Measurements from ENCODE around the gene AKNA. TPM values are rescaled to one million over a fixed set of nuclear protein-coding genes. Genes with fewer than 3 reads are reported as not detected.

Gene AKNA
- total RNA-seq, 4 donors from 2014 or later, result 12.5 to 18.5 (median 17.3) TPM

DNA sequence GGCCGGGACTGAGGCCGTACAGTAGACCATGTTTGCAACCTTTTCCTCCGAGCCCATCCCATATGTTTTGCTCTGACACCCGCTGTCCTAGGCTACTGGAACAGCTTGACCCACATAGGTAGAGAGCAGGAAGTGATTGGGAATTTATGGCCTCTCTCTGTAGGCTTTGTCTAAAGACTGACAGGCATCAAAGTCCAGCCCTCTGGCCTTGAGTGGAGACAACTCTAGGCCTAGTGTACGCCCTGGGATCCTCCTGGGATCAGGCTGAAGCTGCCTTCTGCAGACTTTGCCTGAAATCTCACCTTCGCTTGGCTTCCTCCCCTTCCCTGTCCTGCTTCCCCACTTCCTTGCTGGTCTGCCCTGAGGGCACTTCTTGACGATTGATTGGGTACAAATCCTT is 13.6 kb upstream of the AKNA start:
- no peak for TF ChIP-seq POLR2AphosphoS5 (IDR thresholded peaks at IDR 0.05)
- TF ChIP-seq POLR2A (IDR thresholded peaks at IDR 0.05; ENCODE audit: low read depth), result no peak
- TF ChIP-seq CTCF (IDR thresholded peaks at IDR 0.05), result no peak
- TF ChIP-seq EP300 (IDR thresholded peaks at IDR 0.05), result no peak
- whole genome bisulfite sequencing, result 82% methylated on average over 7 of the region's 7 CpGs
- no peak overlapping the region for H3K4me3 ChIP-seq
- no peak for DNase-seq (ENCODE audit: extremely low spot score)
- no peak overlapping the region for H3K27ac ChIP-seq (replicated peaks in 1 of 4)
- H3K27me3 ChIP-seq, result no peaks in the 10 kb centered on the region
- peaks cover 11 to 29% (median 20%) of the 10 kb centered on the region in 4 donors for H3K4me1 ChIP-seq
- H3K36me3 ChIP-seq, result peaks cover 0 to 27% (median 10%) of the 10 kb centered on the region in 4 donors
- H3K9me3 ChIP-seq, result no peaks in the 10 kb centered on the region
- intact Hi-C loops (cut with DNase I), result loop anchor here (10.0 kb wide), 3 partner anchors 183 to 613 kb away; partner anchors contain the start of gene ATP6V1G1

DNA sequence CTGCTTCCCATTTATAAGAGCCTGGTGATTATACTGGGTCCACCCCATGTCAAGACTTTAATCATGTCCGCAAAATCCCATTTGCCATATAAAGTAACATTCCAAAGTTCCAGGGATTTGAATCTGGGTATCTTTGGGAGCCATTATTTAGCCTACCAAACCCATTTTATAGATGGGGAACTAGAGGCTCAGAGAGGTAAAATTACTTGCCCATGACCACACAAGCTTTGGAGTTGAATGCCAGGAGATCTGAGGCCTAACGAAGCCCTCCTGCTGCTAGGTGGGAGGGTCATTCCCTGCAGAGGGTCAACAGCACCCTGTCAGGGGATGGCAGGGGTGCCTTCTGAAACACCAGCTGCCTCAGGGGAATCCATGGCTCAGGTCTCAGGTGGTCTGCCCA is 13.0 kb upstream of the AKNA start:
- TF ChIP-seq POLR2AphosphoS5 (IDR thresholded peaks at IDR 0.05) (no peak), POLR2A (IDR thresholded peaks at IDR 0.05; ENCODE audit: low read depth) (no peak)
- Histone ChIP-seq H3K36me3 (peaks cover 0 to 24% (median 9%) of the 10 kb centered on the region in 4 donors), H3K27me3 (no peaks in the 10 kb centered on the region), H3K4me3 (no peak overlapping the region), H3K27ac (replicated peaks in 1 of 4) (no peak overlapping the region), H3K4me1 (peaks cover 11 to 32% (median 25%) of the 10 kb centered on the region in 4 donors), H3K9me3 (no peaks in the 10 kb centered on the region)
- 96% methylated on average over 2 of the region's 2 CpGs for WGBS
- intact Hi-C loops (cut with DNase I), result loop anchor here (10.0 kb wide), 3 partner anchors 184 to 614 kb away; partner anchors contain the start of gene ATP6V1G1
- DNase-seq (ENCODE audit: extremely low spot score), result no peak

DNA sequence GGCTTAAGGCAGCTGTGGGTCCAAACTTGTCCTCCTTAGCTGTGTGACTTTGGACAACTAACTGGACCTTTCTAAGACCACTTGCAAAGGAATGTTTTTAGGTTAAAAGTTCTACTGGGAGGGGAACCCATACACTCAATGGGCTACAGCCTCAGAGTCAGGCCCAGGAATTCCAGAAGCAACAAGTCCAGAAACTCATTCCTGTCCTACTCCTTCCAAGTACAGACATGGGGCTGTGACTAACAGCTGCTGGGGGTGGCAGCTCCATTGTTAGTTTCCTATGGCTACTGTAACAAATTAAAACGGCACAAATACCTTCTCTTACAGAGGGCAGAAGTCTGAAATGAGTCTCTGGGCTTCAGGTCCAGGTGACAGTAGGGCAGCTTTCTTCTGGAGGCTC is 12.4 kb upstream of the AKNA start:
- no peak overlapping the region for H3K4me3 ChIP-seq
- peaks cover 0 to 24% (median 9%) of the 10 kb centered on the region in 4 donors for H3K36me3 ChIP-seq
- peaks cover 11 to 32% (median 31%) of the 10 kb centered on the region in 4 donors for H3K4me1 ChIP-seq
- intact Hi-C loops (cut with DNase I), result loop anchor here (10.0 kb wide), 3 partner anchors 185 to 615 kb away; partner anchors contain the start of gene ATP6V1G1
- no peak for TF ChIP-seq POLR2A (IDR thresholded peaks at IDR 0.05; ENCODE audit: low read depth)
- TF ChIP-seq CTCF (IDR thresholded peaks at IDR 0.05), result no peak
- no peak for DNase-seq (ENCODE audit: extremely low spot score)
- 70% methylated on average over 1 of the region's 1 CpG for WGBS
- no peaks in the 10 kb centered on the region for H3K9me3 ChIP-seq
- H3K27ac ChIP-seq (replicated peaks in 1 of 4), result no peak overlapping the region
- no peaks in the 10 kb centered on the region for H3K27me3 ChIP-seq

DNA sequence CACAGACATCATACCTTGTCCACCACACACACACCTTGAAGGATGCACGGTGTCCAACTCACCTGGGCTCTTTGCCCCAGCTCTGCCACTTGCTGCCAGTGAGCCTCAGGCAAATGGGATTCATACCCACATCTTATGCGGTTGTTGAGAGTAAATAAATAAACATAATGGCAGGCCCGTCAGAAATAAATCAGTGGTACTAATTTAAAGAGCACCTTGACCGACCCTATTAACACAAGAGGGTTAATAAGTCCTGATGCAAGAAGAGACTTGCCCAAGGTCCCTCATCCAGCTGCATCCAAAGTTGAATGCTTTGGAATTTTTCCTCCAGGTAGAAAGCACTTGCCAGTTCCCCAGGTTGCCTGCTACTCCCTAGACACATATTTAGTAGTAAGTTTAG is 11.6 kb upstream of the AKNA start:
- Histone ChIP-seq H3K27me3 (no peaks in the 10 kb centered on the region), H3K27ac (replicated peaks in 1 of 4) (no peak overlapping the region), H3K4me3 (no peak overlapping the region), H3K4me1 (peaks cover 14 to 40% (median 39%) of the 10 kb centered on the region in 4 donors), H3K9me3 (no peaks in the 10 kb centered on the region), H3K36me3 (peaks cover 0 to 24% (median 9%) of the 10 kb centered on the region in 4 donors)
- no peak for TF ChIP-seq CTCF (IDR thresholded peaks at IDR 0.05)
- TF ChIP-seq POLR2A (IDR thresholded peaks at IDR 0.05; ENCODE audit: low read depth), result no peak
- no peak for TF ChIP-seq EP300 (IDR thresholded peaks at IDR 0.05)
- no peak for TF ChIP-seq POLR2AphosphoS5 (IDR thresholded peaks at IDR 0.05)
- intact Hi-C loops (cut with DNase I), result no loop called here
- 84% methylated on average over 4 of the region's 4 CpGs for WGBS
- no peak for DNase-seq (ENCODE audit: extremely low spot score)

DNA sequence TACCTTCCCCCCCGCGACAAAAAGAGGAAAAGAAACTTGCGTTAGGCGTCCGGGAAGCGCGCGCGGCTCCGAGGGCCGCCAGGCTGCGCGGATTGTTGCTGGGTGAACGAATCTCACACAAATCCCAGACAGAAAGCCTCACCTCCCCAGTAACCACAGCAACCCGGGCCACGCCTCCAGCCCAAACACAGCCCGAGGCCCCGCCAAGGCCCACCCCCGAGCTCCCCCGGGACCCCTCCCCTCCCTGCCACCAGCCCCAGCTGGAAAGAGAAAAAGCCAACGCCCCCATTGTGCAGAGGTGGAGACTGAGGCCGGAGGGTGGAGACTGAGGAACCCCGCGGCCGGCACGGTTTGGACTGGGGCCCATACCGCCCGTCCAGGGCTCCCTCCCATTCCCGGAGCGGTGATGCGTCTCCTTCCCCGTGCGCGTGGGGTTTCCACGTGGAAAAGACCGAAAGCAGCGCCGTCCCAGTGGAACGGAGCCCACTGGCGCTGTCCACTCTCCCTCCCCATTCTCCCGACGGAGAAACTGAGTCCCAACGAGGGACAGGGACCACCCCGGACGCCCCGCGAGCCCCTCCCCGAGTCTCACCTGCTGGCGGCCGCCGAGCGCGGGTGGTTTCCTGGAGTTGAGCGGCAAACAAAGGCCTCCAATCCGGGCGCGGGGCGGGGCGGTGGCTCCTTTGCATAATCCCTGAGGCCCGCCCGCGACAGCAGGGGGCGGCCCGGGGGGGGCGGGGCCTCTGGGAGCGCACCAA is 10.2 kb upstream of the AKNA start:
- peak; percentile 99 for DNase-seq (ENCODE audit: extremely low spot score)
- no peaks in the 10 kb centered on the region for H3K27me3 ChIP-seq
- H3K4me3 ChIP-seq, result peak overlapping the region; percentile 69 to 83 (median 76)
- WGBS, result 0% methylated on average over 10 of the region's 66 CpGs
- peaks cover 0 to 15% (median 7%) of the 10 kb centered on the region in 4 donors for H3K36me3 ChIP-seq
- intact Hi-C loops (cut with DNase I), result no loop called here
- no peaks in the 10 kb centered on the region for H3K9me3 ChIP-seq
- H3K4me1 ChIP-seq, result peaks cover 14 to 51% (median 41%) of the 10 kb centered on the region in 4 donors
- peak overlapping the region; percentile 75 to 88 (median 85) for H3K27ac ChIP-seq (replicated peaks in 1 of 4)
- TF ChIP-seq EP300 (IDR thresholded peaks at IDR 0.05) (peak; percentile 54), CTCF (IDR thresholded peaks at IDR 0.05) (no peak), POLR2A (IDR thresholded peaks at IDR 0.05; ENCODE audit: low read depth) (peak; percentile 42), POLR2AphosphoS5 (IDR thresholded peaks at IDR 0.05) (peak; percentile 77 to 87)
